OCI-LY1 (cell line): ENCODE results near the gene GLT1D1.
A peak's percentile ranks its signal among the peaks of the same experiment; 100 is the strongest.

Experiments used
- H2AFZ ChIP-seq: fragments of 200-600 bp; sonication (generic), shearing (Covaris generic); 2 replicates; pipeline ENCODE4 v1.6.0; 2014; ENCODE audit warnings: antibody characterized with exemption, mild to moderate bottlenecking, low read length
- H3F3A ChIP-seq: fragments of 200-600 bp; sonication (generic), shearing (Covaris generic); 2 replicates; pipeline ENCODE4 v1.6.0; 2014; ENCODE audit warnings: mild to moderate bottlenecking, antibody characterized with exemption, low read length, moderate library complexity; ENCODE audit not compliant: insufficient read depth
- H3K27ac ChIP-seq: fragments of 200-600 bp; sonication (generic); 2 replicates; pipeline ENCODE4 v1.5.1; 2014; ENCODE audit warnings: low read length, mixed run types, mild to moderate bottlenecking, low read depth; ENCODE audit not compliant: poor library complexity, severe bottlenecking
- H3K27me3 ChIP-seq: fragments of 200-600 bp; sonication (generic); 2 replicates; pipeline ENCODE4 v1.6.0; 2014; ENCODE audit warnings: antibody characterized with exemption, mild to moderate bottlenecking, low read length, moderate library complexity; ENCODE audit not compliant: insufficient read depth
- H3K36me3 ChIP-seq: fragments of 200-600 bp; sonication (generic); 2 replicates; pipeline ENCODE4 v1.6.1; 2014; ENCODE audit warnings: mild to moderate bottlenecking, antibody characterized with exemption, low read length, moderate library complexity, mixed read lengths; ENCODE audit not compliant: insufficient read depth
- H3K4me1 ChIP-seq: fragments of 200-600 bp; sonication (generic); 2 replicates; pipeline ENCODE4 v1.5.1; 2014; ENCODE audit warnings: mild to moderate bottlenecking, low read length, moderate library complexity; ENCODE audit not compliant: insufficient read depth, severe bottlenecking
- H3K4me2 ChIP-seq: fragments of 200-600 bp; sonication (generic), shearing (Covaris generic); 2 replicates; pipeline ENCODE4 v1.6.1; 2014; ENCODE audit warnings: low read length
- H3K4me3 ChIP-seq: fragments of 200-600 bp; sonication (generic); 2 replicates; pipeline ENCODE4 v1.5.1; 2014; ENCODE audit warnings: low read length, low read depth, mild to moderate bottlenecking, mixed read lengths; ENCODE audit not compliant: poor library complexity, severe bottlenecking
- H3K79me2 ChIP-seq: fragments of 200-600 bp; shearing (Covaris generic); 2 replicates; pipeline ENCODE4 v1.6.1; 2016; ENCODE audit warnings: mixed run types, low read length, mixed read lengths; ENCODE audit not compliant: insufficient read depth
- H3K9ac ChIP-seq: fragments of 200-600 bp; sonication (generic), shearing (Covaris generic); 2 replicates; pipeline ENCODE4 v1.6.1; 2014; ENCODE audit warnings: mild to moderate bottlenecking, low read length, mixed read lengths
- H3K9me2 ChIP-seq: fragments of 200-600 bp; sonication (generic), shearing (Covaris generic); 2 replicates; pipeline ENCODE4 v1.6.1; 2014; ENCODE audit warnings: low read depth, mild to moderate bottlenecking, low read length, mixed read lengths
- H3K9me3 ChIP-seq: fragments of 200-600 bp; shearing (Covaris generic); 2 replicates; pipeline ENCODE4 v1.6.1; 2014; ENCODE audit warnings: low read length, mixed read lengths
- H4K20me1 ChIP-seq: fragments of 200-600 bp; sonication (generic), shearing (Covaris generic); 2 replicates; pipeline ENCODE4 v1.6.0; 2016; ENCODE audit warnings: mild to moderate bottlenecking, low read length; ENCODE audit not compliant: insufficient read depth
- CTCF ChIP-seq: fragments of 200-600 bp; sonication (generic), shearing (Covaris generic); IDR thresholded peaks from 2 replicates; pipeline ENCODE4 v1.5.1; 2017; ENCODE audit warnings: mild to moderate bottlenecking, antibody characterized with exemption, low read length, moderate library complexity, mixed read lengths
- EZH2 ChIP-seq: fragments of 200-600 bp; sonication (generic), shearing (Covaris generic); IDR thresholded peaks from 2 replicates; pipeline ENCODE4 v1.8.0; 2017; ENCODE audit warnings: borderline replicate concordance, mixed run types, mild to moderate bottlenecking, antibody characterized with exemption, low read length, moderate library complexity, mixed read lengths

GLT1D1 gene

GRCh38 chr12:128827724-128828123 is 25.6 kb upstream of the GLT1D1 start:
- no peaks in the 10 kb centered on the region for H3K9me3 ChIP-seq
- H3K27ac ChIP-seq: no peak overlapping the region
- H3K4me3 ChIP-seq: no peak overlapping the region
- no peak overlapping the region for H3K9ac ChIP-seq
- H2AFZ ChIP-seq: no peak overlapping the region
- H3K27me3 ChIP-seq: no peaks in the 10 kb centered on the region
- H4K20me1 ChIP-seq: no peaks in the 10 kb centered on the region
- H3F3A ChIP-seq: no peaks in the 10 kb centered on the region
- H3K4me2 ChIP-seq: no peak overlapping the region
- no peaks in the 10 kb centered on the region for H3K9me2 ChIP-seq
- H3K4me1 ChIP-seq: peaks cover 35% of the 10 kb centered on the region
- no peaks in the 10 kb centered on the region; the same call in 1 of the 2 replicates for H3K36me3 ChIP-seq
- no peaks in the 10 kb centered on the region for H3K79me2 ChIP-seq
- TF ChIP-seq EZH2: no peak
- TF ChIP-seq CTCF: no peak

GRCh38 chr12:128829861-128830504 is 23.3 kb upstream of the GLT1D1 start:
- Histone ChIP-seq H3K27me3 (no peaks in the 10 kb centered on the region), H3K4me1 (peaks cover 23% of the 10 kb centered on the region), H3F3A (no peaks in the 10 kb centered on the region), H2AFZ (no peak overlapping the region), H4K20me1 (no peaks in the 10 kb centered on the region), H3K9me2 (no peaks in the 10 kb centered on the region), H3K27ac (peak overlapping the region; percentile 66), H3K79me2 (no peaks in the 10 kb centered on the region), H3K9ac (no peak overlapping the region), H3K4me2 (peak overlapping the region; percentile 50), H3K36me3 (no peaks in the 10 kb centered on the region; the same call in 1 of the 2 replicates), H3K4me3 (no peak overlapping the region), H3K9me3 (no peaks in the 10 kb centered on the region)
- TF ChIP-seq EZH2: no peak
- no peak for TF ChIP-seq CTCF

- Histone ChIP-seq H3K36me3 (no peaks in the 10 kb centered on the region; the same call in 1 of the 2 replicates), H3K9ac (no peak overlapping the region), H3K27me3 (no peaks in the 10 kb centered on the region), H3K4me1 (peaks cover 23% of the 10 kb centered on the region), H3K9me2 (no peaks in the 10 kb centered on the region), H3K4me3 (no peak overlapping the region), H3K27ac (peak overlapping the region; percentile 66), H3F3A (no peaks in the 10 kb centered on the region), H3K9me3 (no peaks in the 10 kb centered on the region), H2AFZ (no peak overlapping the region), H3K79me2 (no peaks in the 10 kb centered on the region), H4K20me1 (no peaks in the 10 kb centered on the region), H3K4me2 (peak overlapping the region; percentile 50)
- TF ChIP-seq CTCF (no peak), EZH2 (no peak)
Observed at GRCh38 chr12:128830505-128830893, 22.8 kb upstream of the GLT1D1 start.
